WI38 (cell line): ENCODE results near the gene MRPL1.

Experiments
- H3K4me3 ChIP-seq: 2 replicates; pipeline ENCODE4 v1.5.1; 2011; ENCODE audit warnings: low read depth, mild to moderate bottlenecking, control low read depth, low read length
- CTCF ChIP-seq: IDR thresholded peaks from 2 replicates; pipeline ENCODE4 v1.5.1; 2012; ENCODE audit warnings: low read depth, mild to moderate bottlenecking, control low read depth, low read length

Gene MRPL1

GRCh38 chr4:77893451-77893850 lies 30.8 kb downstream of the MRPL1 start:
- no peak for TF ChIP-seq CTCF
- no peak overlapping the region for H3K4me3 ChIP-seq

GRCh38 chr4:77899607-77900006 lies 37.0 kb downstream of the MRPL1 start:
- H3K4me3 ChIP-seq: no peak overlapping the region
- TF ChIP-seq CTCF: no peak

- no peak for TF ChIP-seq CTCF
- no peak overlapping the region for H3K4me3 ChIP-seq
These were observed 40.6 kb downstream of the MRPL1 start for GRCh38 chr4:77903186-77903585.

- no peak for TF ChIP-seq CTCF
- no peak overlapping the region for H3K4me3 ChIP-seq
These were observed 43.1 kb downstream of the MRPL1 start for GRCh38 chr4:77905651-77906263.

GRCh38 chr4:77910676-77911075 lies 48.0 kb downstream of the MRPL1 start:
- no peak for TF ChIP-seq CTCF
- H3K4me3 ChIP-seq: no peak overlapping the region

GRCh38 chr4:77911091-77911490 lies 48.5 kb downstream of the MRPL1 start:
- no peak overlapping the region for H3K4me3 ChIP-seq
- TF ChIP-seq CTCF: no peak

- no peak overlapping the region for H3K4me3 ChIP-seq
- no peak for TF ChIP-seq CTCF
These were observed 49.3 kb downstream of the MRPL1 start for GRCh38 chr4:77911842-77912450.
